ENCODE results near the gene COX6A1.
A peak's percentile ranks its signal among the peaks of the same experiment; 100 is the strongest.

- TF ChIP-seq, protein P1, sequence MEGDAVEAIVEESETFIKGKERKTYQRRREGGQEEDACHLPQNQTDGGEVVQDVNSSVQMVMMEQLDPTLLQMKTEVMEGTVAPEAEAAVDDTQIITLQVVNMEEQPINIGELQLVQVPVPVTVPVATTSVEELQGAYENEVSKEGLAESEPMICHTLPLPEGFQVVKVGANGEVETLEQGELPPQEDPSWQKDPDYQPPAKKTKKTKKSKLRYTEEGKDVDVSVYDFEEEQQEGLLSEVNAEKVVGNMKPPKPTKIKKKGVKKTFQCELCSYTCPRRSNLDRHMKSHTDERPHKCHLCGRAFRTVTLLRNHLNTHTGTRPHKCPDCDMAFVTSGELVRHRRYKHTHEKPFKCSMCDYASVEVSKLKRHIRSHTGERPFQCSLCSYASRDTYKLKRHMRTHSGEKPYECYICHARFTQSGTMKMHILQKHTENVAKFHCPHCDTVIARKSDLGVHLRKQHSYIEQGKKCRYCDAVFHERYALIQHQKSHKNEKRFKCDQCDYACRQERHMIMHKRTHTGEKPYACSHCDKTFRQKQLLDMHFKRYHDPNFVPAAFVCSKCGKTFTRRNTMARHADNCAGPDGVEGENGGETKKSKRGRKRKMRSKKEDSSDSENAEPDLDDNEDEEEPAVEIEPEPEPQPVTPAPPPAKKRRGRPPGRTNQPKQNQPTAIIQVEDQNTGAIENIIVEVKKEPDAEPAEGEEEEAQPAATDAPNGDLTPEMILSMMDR (IDR thresholded peaks at IDR 0.05): peak; percentile 26 to 53 (median 47)
- TF ChIP-seq POLR2A (IDR thresholded peaks at IDR 0.05): no peak
Measured at GRCh38 chr12:120439646-120440247, 1.8 kb downstream of the COX6A1 start.
